H9 (cell line): ENCODE data around the gene AASDH. TPM values are rescaled to one million over a fixed set of nuclear protein-coding genes. Genes with fewer than 3 reads are reported as not detected.
A peak's percentile ranks its signal among the peaks of the same experiment; 100 is the strongest.

Experiments
- DNase-seq: peaks from one replicate; pipeline ENCODE4 v3.0.0-alpha.2; 2017
- H2AFZ ChIP-seq: one replicate; pipeline ENCODE4 v1.6.1; 2013; ENCODE audit warnings: mild to moderate bottlenecking, low read length, control low read depth, moderate library complexity
- H2AK5ac ChIP-seq: 2 replicates; pipeline ENCODE4 v1.6.1; 2013; ENCODE audit warnings: low read length, control low read depth, mixed read lengths; ENCODE audit not compliant: insufficient read length
- H2BK120ac ChIP-seq: one replicate; pipeline ENCODE4 v1.6.1; 2013; ENCODE audit warnings: low read depth, mild to moderate bottlenecking, low read length, control low read depth, inconsistent platforms; ENCODE audit not compliant: poor library complexity, severe bottlenecking
- H2BK12ac ChIP-seq: 2 replicates; pipeline ENCODE4 v1.6.1; 2013; ENCODE audit warnings: low read length, control low read depth, mixed read lengths, low read depth; ENCODE audit not compliant: insufficient read length
- H2BK15ac ChIP-seq: 2 replicates; pipeline ENCODE4 v1.6.1; 2013; ENCODE audit warnings: low read depth, low read length, control low read depth
- H2BK20ac ChIP-seq: one replicate; pipeline ENCODE4 v1.6.1; 2013; ENCODE audit warnings: low read depth, mild to moderate bottlenecking, low read length, control low read depth, inconsistent platforms; ENCODE audit not compliant: poor library complexity, severe bottlenecking
- H2BK5ac ChIP-seq: 2 replicates; pipeline ENCODE4 v1.6.1; 2013; ENCODE audit warnings: low read length, control low read depth, mixed read lengths; ENCODE audit not compliant: insufficient read length
- H3K14ac ChIP-seq: 2 replicates; pipeline ENCODE4 v1.6.1; 2013; ENCODE audit warnings: low read length, control low read depth; ENCODE audit not compliant: insufficient read depth
- H3K18ac ChIP-seq: 2 replicates; pipeline ENCODE4 v1.6.1; 2013; ENCODE audit warnings: low read depth, mild to moderate bottlenecking, mixed read lengths, low read length, control low read depth; ENCODE audit not compliant: insufficient read length
- H3K23ac ChIP-seq: 2 replicates; pipeline ENCODE4 v1.6.1; 2013; ENCODE audit warnings: low read length, control low read depth, mixed read lengths, low read depth; ENCODE audit not compliant: insufficient read length
- H3K23me2 ChIP-seq: 2 replicates; pipeline ENCODE4 v1.6.1; 2013; ENCODE audit warnings: low read depth, mild to moderate bottlenecking, mixed read lengths, low read length, control low read depth; ENCODE audit not compliant: insufficient read length, poor library complexity, severe bottlenecking
- H3K27ac ChIP-seq: 2 replicates; pipeline ENCODE4 v1.5.1; 2013; ENCODE audit warnings: low read length, control low read depth, mixed read lengths, low read depth; ENCODE audit not compliant: insufficient read length
- H3K27me3 ChIP-seq: 2 replicates; pipeline ENCODE4 v1.6.1; 2013; ENCODE audit warnings: low read length, control low read depth, inconsistent platforms; ENCODE audit not compliant: insufficient read depth
- H3K4ac ChIP-seq: 2 replicates; pipeline ENCODE4 v1.6.1; 2013; ENCODE audit warnings: low read depth, mild to moderate bottlenecking, control low read depth, inconsistent platforms, low read length, moderate library complexity
- H3K4me1 ChIP-seq: 2 replicates; pipeline ENCODE4 v1.6.1; 2013; ENCODE audit warnings: low read length, control low read depth, inconsistent platforms; ENCODE audit not compliant: insufficient read depth
- H3K4me2 ChIP-seq: 2 replicates; pipeline ENCODE4 v1.6.1; 2013; ENCODE audit warnings: low read length, control low read depth, mixed read lengths; ENCODE audit not compliant: insufficient read length, insufficient read depth
- H3K56ac ChIP-seq: 2 replicates; pipeline ENCODE4 v1.6.1; 2013; ENCODE audit warnings: low read depth, mild to moderate bottlenecking, mixed read lengths, low read length, control low read depth; ENCODE audit not compliant: insufficient read length
- H3K79me1 ChIP-seq: 2 replicates; pipeline ENCODE4 v1.6.1; 2013; ENCODE audit warnings: low read depth, mild to moderate bottlenecking, moderate library complexity, low read length, control low read depth, inconsistent platforms; ENCODE audit not compliant: insufficient read depth, poor library complexity, severe bottlenecking
- H3K79me2 ChIP-seq: 2 replicates; pipeline ENCODE4 v1.6.1; 2013; ENCODE audit warnings: low read length, control low read depth, inconsistent platforms; ENCODE audit not compliant: insufficient read depth
- H3K9ac ChIP-seq: 2 replicates; pipeline ENCODE4 v1.6.1; 2013; ENCODE audit warnings: low read length, control low read depth, mixed read lengths; ENCODE audit not compliant: insufficient read length; ENCODE audit errors: extremely low read depth
- H3K9me3 ChIP-seq: one replicate; pipeline ENCODE4 v1.6.1; 2013; ENCODE audit warnings: low read depth, low read length, inconsistent platforms; ENCODE audit not compliant: control insufficient read depth
- H3T11ph ChIP-seq: one replicate; pipeline ENCODE4 v1.6.1; 2013; ENCODE audit warnings: mild to moderate bottlenecking, low read length, control low read depth, inconsistent platforms
- H4K20me1 ChIP-seq: one replicate; pipeline ENCODE4 v1.6.1; 2013; ENCODE audit not compliant: control insufficient read depth, insufficient read length, insufficient read depth
- H4K5ac ChIP-seq: 2 replicates; pipeline ENCODE4 v1.6.1; 2013; ENCODE audit warnings: low read depth, mild to moderate bottlenecking, mixed read lengths, low read length, control low read depth; ENCODE audit not compliant: insufficient read length
- H4K8ac ChIP-seq: replicated peaks from 2 replicates; pipeline ENCODE4 v1.6.1; 2013; ENCODE audit warnings: low read length, control low read depth, mixed read lengths, low read depth; ENCODE audit not compliant: insufficient read length
- H4K91ac ChIP-seq: 2 replicates; pipeline ENCODE4 v1.6.1; 2013; ENCODE audit warnings: low read depth, mild to moderate bottlenecking, moderate library complexity, mixed read lengths, low read length, control low read depth; ENCODE audit not compliant: insufficient read length
- H3K27ac Mint-ChIP-seq, 3 experiments: 2 replicates in 2 of 3; 3 replicates in 1 of 3; pipeline ENCODE4 v1.8.0; 2020 to 2021; ENCODE audit warnings: mixed read lengths in 3 of 3, mild to moderate bottlenecking in 1 of 3, moderate library complexity in 1 of 3
- H3K27me3 Mint-ChIP-seq: 2 replicates; pipeline ENCODE4 v1.8.0; 2021; ENCODE audit warnings: low read depth, mild to moderate bottlenecking, moderate library complexity, mixed read lengths
- H3K36me3 Mint-ChIP-seq, 3 experiments: 2 replicates in 2 of 3; 3 replicates in 1 of 3; pipeline ENCODE4 v1.8.0; 2020 to 2021; ENCODE audit warnings: low read depth in 3 of 3, mixed read lengths in 3 of 3; ENCODE audit not compliant: insufficient read depth in 1 of 3
- H3K4me1 Mint-ChIP-seq, 2 experiments: 2 replicates each; pipeline ENCODE4 v1.8.0; 2020; ENCODE audit warnings: mixed read lengths in 2 of 2
- H3K4me3 Mint-ChIP-seq, 2 experiments: 2 replicates in 1 of 2; 3 replicates in 1 of 2; pipeline ENCODE4 v1.8.0; 2020 to 2021; ENCODE audit warnings: mild to moderate bottlenecking in 2 of 2, mixed read lengths in 2 of 2, moderate library complexity in 1 of 2
- H3K9me3 Mint-ChIP-seq, 2 experiments: 2 replicates in 1 of 2; 3 replicates in 1 of 2; pipeline ENCODE4 v1.8.0; 2020; ENCODE audit warnings: mild to moderate bottlenecking in 2 of 2, mixed read lengths in 2 of 2, moderate library complexity in 1 of 2
- WGBS: extraction: QIAGEN DNeasy Blood & Tissue Kit; methylation state at CpG from one replicate; pipeline ENCODE4 v1.1.7; 2013; ENCODE audit warnings: missing lambda C conversion rate, low lambda C conversion rate, mixed read lengths; ENCODE audit not compliant: insufficient read length; ENCODE audit errors: extremely low coverage; 5-methylcytosine and 5-hydroxymethylcytosine counted together
- total RNA-seq: library from RNA; stranded (reverse); gene quantifications from 2 replicates; pipeline ENCODE4 v1.2.1, GENCODE V29; 2021
- TF ChIP-seq, protein P1 (sequence below): fragments of 200-600 bp; sonication (generic); conservative IDR thresholded peaks from 3 replicates; pipeline ENCODE4 v1.8.0; 2021; ENCODE audit warnings: antibody characterized with exemption, mild to moderate bottlenecking

The AASDH gene
- total RNA-seq, 1 experiment from 2014 or later, result 12.9 TPM

DNA sequence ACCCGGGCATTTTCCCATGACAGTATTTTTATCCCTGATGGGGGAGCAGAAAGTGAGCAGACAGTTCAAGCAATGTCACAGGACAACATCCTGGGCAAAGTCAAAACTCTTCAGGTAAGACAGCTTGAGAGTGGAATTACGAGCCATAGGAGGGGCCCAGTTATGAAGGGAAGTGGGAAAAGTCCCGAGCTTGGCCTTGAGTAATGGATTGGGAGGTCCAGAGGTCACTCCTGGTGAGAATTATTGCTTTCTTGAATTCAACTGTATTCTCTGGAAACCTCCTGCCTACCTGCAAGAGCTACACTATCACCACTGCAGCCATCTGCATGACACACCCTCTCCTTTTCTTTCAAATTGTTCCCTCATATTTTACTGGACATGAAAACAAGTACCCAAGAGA is 89.1 kb downstream of the AASDH start:
- no peaks in the 10 kb centered on the region for H4K20me1 ChIP-seq
- no peak overlapping the region for H3K14ac ChIP-seq
- no peak overlapping the region for H2BK120ac ChIP-seq
- H2BK12ac ChIP-seq, result no peak overlapping the region
- H3K9ac ChIP-seq, result no peak overlapping the region
- H3K23me2 ChIP-seq, result no peaks in the 10 kb centered on the region
- no CpG with 5 or more reads among the region's 3 CpGs for WGBS
- no peak overlapping the region for H4K91ac ChIP-seq
- H2AFZ ChIP-seq, result no peak overlapping the region
- no peak overlapping the region for H2AK5ac ChIP-seq
- H3K27ac ChIP-seq, result no peak overlapping the region
- no peaks in the 10 kb centered on the region for H3K9me3 ChIP-seq
- Mint-ChIP-seq H3K27ac (peak overlapping the region in 1 of 3 experiments; percentile 14; a peak in 1 of 7 replicates), H3K4me1 (peaks cover 17% of the 10 kb centered on the region in 2 experiments), H3K36me3 (peaks cover 0 to under 1% (median 0%) of the 10 kb centered on the region in 3 experiments; a peak in 1 of 7 replicates), H3K9me3 (no peaks in the 10 kb centered on the region; a peak in 1 of 5 replicates), H3K4me3 (no peak overlapping the region), H3K27me3 (no peaks in the 10 kb centered on the region)
- no peak overlapping the region for H4K8ac ChIP-seq
- H3K79me1 ChIP-seq, result no peaks in the 10 kb centered on the region
- H2BK15ac ChIP-seq, result no peak overlapping the region
- no peak overlapping the region for H3K4ac ChIP-seq
- H2BK20ac ChIP-seq, result no peak overlapping the region
- H3T11ph ChIP-seq, result no peak overlapping the region
- H4K5ac ChIP-seq, result no peak overlapping the region
- peaks cover 3% of the 10 kb centered on the region; the same call in 1 of the 2 replicates for H3K27me3 ChIP-seq
- H3K18ac ChIP-seq, result no peak overlapping the region
- H3K4me2 ChIP-seq, result no peak overlapping the region
- no peak overlapping the region for H2BK5ac ChIP-seq
- no peaks in the 10 kb centered on the region; the same call in 1 of the 2 replicates for H3K4me1 ChIP-seq
- no peak for DNase-seq
- no peak overlapping the region for H3K56ac ChIP-seq
- H3K79me2 ChIP-seq, result no peaks in the 10 kb centered on the region
- H3K23ac ChIP-seq, result no peak overlapping the region
- TF ChIP-seq, protein P1, sequence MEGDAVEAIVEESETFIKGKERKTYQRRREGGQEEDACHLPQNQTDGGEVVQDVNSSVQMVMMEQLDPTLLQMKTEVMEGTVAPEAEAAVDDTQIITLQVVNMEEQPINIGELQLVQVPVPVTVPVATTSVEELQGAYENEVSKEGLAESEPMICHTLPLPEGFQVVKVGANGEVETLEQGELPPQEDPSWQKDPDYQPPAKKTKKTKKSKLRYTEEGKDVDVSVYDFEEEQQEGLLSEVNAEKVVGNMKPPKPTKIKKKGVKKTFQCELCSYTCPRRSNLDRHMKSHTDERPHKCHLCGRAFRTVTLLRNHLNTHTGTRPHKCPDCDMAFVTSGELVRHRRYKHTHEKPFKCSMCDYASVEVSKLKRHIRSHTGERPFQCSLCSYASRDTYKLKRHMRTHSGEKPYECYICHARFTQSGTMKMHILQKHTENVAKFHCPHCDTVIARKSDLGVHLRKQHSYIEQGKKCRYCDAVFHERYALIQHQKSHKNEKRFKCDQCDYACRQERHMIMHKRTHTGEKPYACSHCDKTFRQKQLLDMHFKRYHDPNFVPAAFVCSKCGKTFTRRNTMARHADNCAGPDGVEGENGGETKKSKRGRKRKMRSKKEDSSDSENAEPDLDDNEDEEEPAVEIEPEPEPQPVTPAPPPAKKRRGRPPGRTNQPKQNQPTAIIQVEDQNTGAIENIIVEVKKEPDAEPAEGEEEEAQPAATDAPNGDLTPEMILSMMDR, result no peak
